ENCODE results near the gene AP2M1. TPM values are rescaled to one million over a fixed set of nuclear protein-coding genes. Genes with fewer than 3 reads are reported as not detected.

AP2M1 gene
- polyA plus RNA-seq, 1 of the 3 experiments (the other 2 are of a cell fraction), result 759 TPM

DNA sequence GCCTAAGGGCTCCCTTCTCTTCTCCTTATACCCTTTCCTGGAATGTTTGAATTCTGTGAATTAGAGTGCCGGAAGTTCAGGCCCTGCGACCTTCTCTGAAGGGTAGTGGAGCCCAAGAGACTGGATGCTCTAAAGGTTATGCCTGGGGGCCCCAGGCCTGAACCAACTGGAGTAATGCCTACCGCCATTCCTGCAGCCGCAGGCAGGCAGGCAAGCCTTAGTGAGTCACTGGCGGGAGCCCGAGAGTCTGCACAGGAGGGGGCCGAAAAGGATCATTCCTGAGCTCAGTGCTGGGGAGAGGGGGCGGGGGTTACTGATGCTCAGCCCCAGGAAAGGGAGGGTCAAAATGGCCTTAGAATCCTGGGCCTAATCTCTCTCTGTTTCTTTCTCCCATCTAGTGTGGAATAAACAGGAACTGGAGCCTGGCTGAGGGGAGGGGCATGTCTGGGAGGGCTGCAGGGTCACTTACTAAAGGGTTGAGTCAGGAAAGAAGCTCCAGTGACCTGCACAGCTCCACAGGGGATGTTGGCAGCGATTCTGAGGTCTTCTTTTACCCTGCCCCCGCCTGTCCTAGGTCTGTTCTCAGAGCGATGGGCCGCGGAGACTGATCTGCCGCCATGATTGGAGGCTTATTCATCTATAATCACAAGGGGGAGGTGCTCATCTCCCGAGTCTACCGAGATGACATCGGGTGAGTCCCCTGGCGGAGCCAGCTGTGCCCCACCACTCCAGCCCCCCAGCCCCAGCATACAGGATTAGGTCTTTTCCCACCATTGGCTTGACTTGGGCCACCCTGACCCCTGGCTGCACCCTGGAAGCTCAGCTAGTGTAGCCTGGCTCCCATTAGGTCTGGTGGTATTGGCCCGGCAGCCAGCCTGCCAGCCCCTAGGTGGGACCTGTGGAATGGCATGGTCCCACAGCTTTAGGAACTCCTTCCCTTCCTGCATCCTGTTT, 2.0 kb downstream of the AP2M1 start (continued):
- TF ChIP-seq, protein P1, sequence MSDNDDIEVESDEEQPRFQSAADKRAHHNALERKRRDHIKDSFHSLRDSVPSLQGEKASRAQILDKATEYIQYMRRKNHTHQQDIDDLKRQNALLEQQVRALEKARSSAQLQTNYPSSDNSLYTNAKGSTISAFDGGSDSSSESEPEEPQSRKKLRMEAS (IDR thresholded peaks at IDR 0.05; ENCODE audit: low read depth), result peak; percentile 79
- TF ChIP-seq FOXM1 (IDR thresholded peaks at IDR 0.05; ENCODE audit: low read depth), result no peak
- TF ChIP-seq TCF12 (IDR thresholded peaks at IDR 0.05), result peak; percentile 30; the same call in 1 of the 2 replicates
- TF ChIP-seq, protein P2, sequence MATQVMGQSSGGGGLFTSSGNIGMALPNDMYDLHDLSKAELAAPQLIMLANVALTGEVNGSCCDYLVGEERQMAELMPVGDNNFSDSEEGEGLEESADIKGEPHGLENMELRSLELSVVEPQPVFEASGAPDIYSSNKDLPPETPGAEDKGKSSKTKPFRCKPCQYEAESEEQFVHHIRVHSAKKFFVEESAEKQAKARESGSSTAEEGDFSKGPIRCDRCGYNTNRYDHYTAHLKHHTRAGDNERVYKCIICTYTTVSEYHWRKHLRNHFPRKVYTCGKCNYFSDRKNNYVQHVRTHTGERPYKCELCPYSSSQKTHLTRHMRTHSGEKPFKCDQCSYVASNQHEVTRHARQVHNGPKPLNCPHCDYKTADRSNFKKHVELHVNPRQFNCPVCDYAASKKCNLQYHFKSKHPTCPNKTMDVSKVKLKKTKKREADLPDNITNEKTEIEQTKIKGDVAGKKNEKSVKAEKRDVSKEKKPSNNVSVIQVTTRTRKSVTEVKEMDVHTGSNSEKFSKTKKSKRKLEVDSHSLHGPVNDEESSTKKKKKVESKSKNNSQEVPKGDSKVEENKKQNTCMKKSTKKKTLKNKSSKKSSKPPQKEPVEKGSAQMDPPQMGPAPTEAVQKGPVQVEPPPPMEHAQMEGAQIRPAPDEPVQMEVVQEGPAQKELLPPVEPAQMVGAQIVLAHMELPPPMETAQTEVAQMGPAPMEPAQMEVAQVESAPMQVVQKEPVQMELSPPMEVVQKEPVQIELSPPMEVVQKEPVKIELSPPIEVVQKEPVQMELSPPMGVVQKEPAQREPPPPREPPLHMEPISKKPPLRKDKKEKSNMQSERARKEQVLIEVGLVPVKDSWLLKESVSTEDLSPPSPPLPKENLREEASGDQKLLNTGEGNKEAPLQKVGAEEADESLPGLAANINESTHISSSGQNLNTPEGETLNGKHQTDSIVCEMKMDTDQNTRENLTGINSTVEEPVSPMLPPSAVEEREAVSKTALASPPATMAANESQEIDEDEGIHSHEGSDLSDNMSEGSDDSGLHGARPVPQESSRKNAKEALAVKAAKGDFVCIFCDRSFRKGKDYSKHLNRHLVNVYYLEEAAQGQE (IDR thresholded peaks at IDR 0.05; ENCODE audit: low read depth, low read length), result no peak
- TF ChIP-seq TEAD4 (IDR thresholded peaks at IDR 0.05; ENCODE audit: borderline replicate concordance, insufficient read depth), result no peak
- TF ChIP-seq RFX5 (IDR thresholded peaks at IDR 0.05; ENCODE audit: low read length), result no peak
- no peak for TF ChIP-seq NRF1 (IDR thresholded peaks at IDR 0.05; ENCODE audit: low read depth, low read length)
- no peak for TF ChIP-seq RCOR1 (IDR thresholded peaks at IDR 0.05; ENCODE audit: low read length)
- 0 out of 4 replicates have a peak, but pooled peaks of 1 of the 2 experiments have one; percentile 24 for TF ChIP-seq EP300 (IDR thresholded peaks at IDR 0.05; ENCODE audit: borderline replicate concordance in 1 of 2, low read depth in 1 of 2, low read length in 1 of 2)
- peak; percentile 66; the same call in 1 of the 2 replicates for TF ChIP-seq JUND (IDR thresholded peaks at IDR 0.05)
- no peak for TF ChIP-seq GATA2 (CRISPR knock-in tag; IDR thresholded peaks at IDR 0.05)
- TF ChIP-seq EZH2phosphoT487 (IDR thresholded peaks at IDR 0.05; ENCODE audit: borderline replicate concordance, low read depth), result no peak
- 0 out of 2 replicates have a peak, but pooled peaks have one; percentile 34 for TF ChIP-seq MXI1 (IDR thresholded peaks at IDR 0.05; ENCODE audit: low read depth, low read length)
- no peak for TF ChIP-seq SMC3 (IDR thresholded peaks at IDR 0.05; ENCODE audit: low read depth, low read length)
- TF ChIP-seq, protein P3, sequence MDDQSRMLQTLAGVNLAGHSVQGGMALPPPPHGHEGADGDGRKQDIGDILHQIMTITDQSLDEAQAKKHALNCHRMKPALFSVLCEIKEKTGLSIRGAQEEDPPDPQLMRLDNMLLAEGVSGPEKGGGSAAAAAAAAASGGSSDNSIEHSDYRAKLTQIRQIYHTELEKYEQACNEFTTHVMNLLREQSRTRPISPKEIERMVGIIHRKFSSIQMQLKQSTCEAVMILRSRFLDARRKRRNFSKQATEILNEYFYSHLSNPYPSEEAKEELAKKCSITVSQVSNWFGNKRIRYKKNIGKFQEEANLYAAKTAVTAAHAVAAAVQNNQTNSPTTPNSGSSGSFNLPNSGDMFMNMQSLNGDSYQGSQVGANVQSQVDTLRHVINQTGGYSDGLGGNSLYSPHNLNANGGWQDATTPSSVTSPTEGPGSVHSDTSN (IDR thresholded peaks at IDR 0.05), result no peak; the same call in none of the 2 replicates
- TF ChIP-seq FOXJ3 (CRISPR knock-in tag; IDR thresholded peaks at IDR 0.05), result no peak
- TF ChIP-seq FOSL2 (IDR thresholded peaks at IDR 0.05; ENCODE audit: borderline replicate concordance, low read depth), result peak; percentile 70; the same call in 1 of the 2 replicates
- TF ChIP-seq POLR2AphosphoS5 (IDR thresholded peaks at IDR 0.05; ENCODE audit: low read depth, low read length), result peak; percentile 70; the same call in 1 of the 2 replicates

Measured in SK-N-SH (cell line).